NCI-H2107 treated with DMSO at 0.1 percent for 48 hours (cell line): ENCODE results near the gene CIB2.
A peak's percentile ranks its signal among the peaks of the same experiment; 100 is the strongest.

Experiments used
- DNase-seq: peaks from one replicate; lab custom pipeline; 2025; ENCODE audit not compliant: unreplicated experiment; lab: John Stamatoyannopoulos, UW

The CIB2 gene

DNA sequence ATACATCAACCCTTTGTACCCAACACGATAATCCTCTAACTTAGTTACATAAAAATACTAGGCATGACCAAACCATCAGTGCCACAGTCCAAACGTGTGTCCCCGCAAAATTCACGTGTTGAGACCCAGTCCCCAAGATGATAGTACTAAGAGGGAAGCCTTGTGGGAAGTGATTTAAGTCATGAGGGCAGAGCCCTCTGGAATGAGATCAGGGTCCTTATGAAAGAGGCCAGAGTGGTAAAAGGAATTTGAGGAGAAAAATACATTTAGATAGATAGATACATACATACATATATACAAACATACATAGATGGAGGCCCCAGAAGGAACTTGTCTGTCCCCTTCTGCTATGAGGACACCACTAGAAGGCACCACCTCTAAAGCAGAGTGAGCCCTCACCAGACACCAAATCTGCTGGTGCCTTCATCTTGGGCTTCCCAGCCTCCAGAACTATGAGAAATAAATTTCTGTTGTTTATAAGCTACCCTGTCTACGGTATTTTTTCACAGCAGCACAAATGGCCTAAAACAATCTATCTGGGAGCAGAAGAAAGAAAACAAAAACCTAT lies 61.7 kb downstream of the CIB2 start:
- no peak for DNase-seq

DNA sequence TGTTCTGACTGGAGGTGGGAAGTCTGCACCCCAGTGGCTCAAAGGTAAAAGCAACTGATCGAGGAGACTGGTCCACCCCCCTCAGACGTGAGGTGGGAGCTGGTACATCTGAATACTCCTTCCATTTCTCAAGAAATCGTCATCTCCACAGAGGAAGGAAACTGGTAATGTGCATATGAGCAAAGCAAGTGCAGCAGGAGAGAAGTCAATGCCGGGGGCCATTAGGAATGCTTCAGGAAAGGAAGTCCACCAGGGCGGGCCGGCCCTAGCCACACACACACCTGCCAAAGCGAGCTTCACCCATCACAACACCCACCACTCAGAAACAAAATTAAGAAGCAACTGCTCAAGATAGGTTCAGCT lies 62.2 kb downstream of the CIB2 start:
- DNase-seq, result no peak

DNA sequence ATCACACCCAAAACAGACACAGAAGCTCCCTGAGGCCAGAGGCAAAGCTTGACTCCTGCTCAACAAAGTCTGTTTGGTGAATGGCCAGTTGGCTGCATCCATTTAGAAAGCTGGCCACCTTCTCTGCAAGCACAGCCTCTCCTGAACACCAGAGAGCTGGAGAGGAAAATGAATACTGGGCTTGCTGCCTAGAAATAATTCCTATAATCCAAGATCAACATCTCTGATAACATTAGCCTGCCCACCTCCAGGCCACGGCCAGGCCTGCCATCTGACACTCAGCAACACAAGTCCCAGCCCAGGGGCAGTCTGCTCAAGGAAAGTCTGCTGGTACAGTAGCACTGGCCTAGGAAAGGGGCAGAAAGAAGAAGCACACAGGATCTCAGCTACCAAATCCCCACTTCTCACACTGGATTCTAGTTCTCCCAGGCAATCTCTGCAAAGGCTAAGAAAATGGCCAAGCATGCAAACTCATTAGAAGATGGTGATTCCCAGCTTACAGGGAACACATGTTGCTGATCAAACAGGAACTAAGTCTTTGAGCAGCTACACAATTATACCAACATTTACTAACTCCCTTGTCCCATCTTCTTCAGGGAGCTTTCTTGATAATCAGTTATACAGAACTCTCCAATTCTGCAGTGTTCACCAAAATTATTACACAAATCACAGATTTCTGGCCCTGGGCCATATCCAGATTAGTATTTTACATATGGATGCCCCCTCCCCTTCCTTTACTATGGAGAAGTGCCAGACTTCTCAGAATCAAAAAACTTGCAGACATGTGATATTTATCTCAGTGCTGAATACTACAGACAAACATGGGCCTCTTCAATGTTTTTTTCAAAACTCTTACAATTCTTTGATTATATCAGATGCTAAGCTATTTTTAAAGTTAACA lies 63.7 kb downstream of the CIB2 start:
- no peak for DNase-seq

DNA sequence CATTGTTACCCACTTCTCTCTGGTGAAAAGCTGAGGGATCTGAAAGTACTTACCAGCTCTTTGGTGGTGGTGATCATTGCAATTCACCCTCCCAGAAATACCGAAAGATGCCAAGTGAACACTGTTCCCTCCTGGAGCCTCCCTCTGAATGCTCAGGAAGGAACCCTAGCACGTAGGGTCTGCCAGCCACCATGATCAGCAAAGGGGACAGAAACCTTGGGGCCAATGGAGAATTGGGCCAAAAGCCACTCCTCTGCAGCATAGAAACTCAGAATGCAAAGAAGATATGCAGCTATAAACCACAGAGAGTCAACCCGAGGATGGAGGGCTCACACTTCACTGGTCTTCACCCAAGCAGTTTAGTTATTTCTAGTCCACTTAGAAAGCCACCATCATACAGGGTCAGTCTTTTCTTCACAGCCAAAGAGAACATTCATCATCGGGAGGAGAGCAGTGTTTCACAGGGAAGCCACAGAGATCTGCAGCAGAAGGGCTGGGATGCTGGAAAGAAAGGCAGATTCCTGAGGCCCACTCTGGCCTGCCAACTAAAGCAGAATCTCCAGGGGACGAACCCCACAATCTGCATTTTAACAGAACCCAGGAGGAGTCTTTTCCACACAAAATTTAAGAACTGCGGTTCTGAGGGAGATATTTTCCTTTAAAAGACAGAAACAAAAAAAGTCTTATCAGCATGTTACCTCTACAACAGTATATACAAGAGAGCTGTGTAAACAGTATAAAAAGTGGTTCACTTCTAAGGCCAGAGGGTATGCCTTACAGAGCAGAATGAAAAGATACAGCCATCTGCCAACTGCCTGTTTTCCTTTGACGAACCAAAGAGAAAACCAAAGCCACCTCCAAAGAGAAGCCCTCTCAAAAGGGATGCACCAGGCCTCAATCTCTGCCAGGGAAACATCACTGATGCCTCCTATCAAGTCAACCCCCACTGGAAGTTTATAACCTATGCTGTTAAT lies 65.0 kb downstream of the CIB2 start:
- no peak for DNase-seq

DNA sequence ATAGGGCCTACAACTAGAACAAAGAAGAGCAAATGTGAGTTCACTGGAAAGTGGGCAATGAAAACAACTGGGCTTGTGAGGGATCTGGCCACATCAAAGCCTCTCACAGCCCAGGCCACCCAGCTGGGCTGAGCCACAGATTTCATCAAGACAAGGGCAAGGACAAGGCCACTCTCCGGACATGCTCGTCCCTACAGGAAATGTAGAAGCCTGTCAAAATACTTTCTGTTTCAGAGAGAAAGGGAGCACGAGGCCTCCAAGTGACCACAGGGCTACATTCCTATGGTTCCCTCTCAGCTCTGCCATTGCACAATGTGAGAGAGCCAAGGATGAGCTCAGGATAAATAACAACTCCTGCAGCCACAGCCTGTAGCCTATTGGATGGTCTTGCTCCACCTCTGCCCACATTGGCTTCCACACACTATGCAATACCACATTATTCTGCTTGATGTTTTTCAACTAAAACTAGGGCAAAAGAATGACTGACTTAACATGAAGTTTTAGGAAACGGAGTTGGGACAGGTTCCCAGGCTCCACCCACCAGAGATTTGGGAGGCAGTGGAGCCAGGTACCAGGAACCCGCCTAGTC lies 65.9 kb downstream of the CIB2 start:
- DNase-seq, result no peak

DNA sequence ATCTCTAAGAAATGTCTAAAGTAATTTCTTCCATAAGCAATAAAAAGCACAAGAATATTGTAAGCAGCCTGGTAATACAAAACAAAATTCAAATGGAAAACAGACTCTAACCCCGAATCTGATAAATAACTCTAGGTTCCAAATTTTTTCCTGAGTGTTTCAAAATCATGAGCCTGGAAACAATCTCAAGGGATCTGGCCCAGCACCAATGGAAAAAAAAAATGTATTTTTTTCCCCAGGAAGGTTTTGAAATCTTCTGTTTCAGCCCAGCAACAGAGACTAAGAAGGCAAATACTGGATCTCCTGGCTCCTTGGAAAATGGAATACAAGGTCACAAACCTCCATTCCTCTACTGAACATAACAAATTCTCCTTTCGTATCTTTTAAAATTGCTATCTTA lies 66.7 kb downstream of the CIB2 start:
- DNase-seq, result no peak

DNA sequence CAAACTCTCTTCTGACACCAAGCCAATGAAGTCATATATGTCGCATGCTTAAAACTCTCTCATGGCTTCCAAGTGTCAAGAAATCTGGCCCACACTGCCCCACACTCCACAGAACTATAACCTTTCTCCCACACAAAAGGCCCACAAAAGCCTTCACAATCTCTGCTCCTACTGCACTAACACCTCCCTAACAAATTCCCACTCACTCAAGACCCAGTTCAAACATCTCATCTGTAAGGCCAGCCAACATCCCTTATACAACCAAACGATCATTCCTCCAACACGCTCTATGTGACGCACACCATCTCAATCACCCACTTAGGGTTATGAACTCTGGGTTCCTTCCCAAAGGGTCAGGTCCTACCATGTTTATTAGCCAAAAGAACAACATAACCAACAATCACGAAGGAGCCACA lies 67.3 kb downstream of the CIB2 start:
- no peak for DNase-seq

DNA sequence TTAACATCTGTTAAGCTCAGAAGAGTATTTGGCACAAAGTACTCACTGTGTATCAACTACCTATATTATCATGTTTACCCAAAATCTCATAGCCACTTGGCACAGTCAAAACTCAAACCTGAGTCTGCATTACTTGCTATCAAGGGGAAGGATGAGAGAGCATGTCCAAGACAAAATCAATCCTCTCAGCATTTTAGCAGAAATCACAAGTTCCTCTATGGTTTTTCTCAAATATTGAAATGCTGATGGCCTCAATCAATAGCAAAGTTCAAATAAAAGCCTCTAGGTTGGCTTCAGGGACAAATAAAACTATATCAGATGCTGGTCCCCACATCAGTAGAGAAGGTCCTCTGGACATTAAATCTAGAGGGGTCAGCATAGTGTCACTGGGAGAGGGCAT lies 68.0 kb downstream of the CIB2 start:
- no peak for DNase-seq

DNA sequence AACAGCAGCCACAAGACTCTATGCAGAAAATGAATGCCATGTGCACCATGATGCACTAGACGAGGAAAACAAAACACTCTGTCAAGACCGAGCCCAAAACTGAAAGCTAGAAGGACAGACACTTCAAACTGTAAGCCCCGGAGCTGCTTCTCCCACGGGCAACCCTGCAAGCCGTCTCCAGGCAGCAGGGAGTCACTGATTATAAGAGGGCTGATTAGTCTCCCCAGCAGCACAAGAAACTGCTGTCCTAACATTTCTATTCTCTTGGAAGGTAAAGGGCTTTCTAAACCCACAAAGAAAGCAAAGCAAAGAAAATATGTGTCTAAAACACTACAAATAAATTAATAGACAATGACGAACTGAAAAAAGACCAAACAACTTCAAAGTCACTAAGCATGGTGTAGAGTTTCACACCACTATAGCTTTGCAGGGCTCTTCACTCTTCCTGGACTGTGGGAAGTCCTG lies 69.2 kb downstream of the CIB2 start:
- DNase-seq, result peak; percentile 55

DNA sequence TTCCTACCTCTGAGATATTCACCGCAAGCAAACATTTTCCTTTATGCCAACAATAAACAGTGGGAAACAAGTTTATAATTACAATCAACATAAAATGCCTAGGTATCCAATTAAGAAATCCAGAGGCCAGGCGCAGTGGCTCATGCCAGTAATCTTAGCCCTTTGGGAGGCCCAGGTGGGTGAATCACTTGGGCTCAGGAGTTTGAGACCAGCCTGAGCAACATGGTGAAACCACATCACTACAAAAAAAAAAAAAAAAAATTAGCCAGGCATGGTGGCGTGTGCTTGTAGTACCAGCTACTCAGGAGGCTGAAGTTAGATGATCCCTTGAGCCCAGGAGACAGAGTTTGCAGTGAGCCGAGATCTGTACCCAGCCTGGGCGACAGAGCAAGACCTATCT lies 71.0 kb downstream of the CIB2 start:
- no peak for DNase-seq

DNA sequence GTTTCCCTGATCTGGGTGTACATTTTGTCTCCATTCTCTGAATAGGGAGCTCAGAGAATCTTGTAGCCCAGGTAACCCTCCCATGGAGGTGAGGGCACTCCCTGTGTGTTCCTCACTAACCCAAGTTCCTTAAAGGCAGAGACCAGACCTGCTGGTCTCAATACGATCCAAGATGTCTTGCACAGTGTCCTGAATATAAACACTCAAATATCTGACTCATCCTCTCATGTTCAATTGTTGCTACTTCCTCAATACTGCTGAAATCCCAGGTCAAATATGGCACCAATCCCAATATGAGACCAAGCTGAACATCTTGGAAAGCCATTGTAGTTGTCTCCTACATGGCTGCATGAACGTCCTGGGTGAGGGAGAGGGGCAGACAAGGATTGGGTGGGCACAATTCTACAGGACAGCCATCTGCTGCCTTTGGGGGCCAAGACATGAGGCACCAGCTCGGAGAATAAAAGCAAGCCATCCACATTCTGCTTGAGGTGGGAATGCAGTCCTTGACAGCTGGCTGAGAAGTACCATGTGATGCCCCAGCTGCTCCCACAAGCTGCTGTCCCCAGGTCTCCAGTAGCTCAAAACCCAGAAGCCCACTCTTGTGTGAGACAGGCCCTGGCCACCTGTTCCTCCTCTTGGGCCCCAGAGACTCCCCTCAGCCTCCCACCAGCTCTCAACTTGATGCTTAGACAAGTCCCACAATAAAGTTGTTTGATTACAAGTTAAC lies 72.0 kb downstream of the CIB2 start:
- no peak for DNase-seq

DNA sequence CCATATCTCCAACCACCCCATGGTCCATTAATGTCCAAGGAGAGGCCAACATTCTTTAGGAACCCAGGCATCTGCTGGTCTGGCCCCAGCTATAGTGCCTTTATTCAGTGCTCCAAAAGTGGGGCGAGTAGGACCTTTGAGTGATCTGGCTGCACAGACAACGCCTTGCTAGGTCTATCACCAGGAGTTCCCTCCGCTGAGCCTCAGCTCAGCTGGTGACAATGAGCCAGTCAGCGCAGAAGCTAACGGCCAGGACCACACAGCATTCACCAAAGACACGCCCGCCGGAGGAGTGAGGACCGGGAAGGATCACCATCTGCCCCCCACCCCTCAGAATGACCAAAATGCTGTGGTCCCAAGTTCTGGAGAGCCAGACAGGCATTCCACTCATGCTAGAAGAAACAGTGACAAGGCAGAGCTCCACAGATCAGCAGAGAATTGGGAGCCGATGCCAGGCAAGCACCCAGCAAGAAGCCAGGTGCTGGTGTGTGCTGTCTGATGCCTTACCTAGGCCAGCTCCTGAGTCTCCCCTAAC lies 72.8 kb downstream of the CIB2 start:
- DNase-seq, result no peak

DNA sequence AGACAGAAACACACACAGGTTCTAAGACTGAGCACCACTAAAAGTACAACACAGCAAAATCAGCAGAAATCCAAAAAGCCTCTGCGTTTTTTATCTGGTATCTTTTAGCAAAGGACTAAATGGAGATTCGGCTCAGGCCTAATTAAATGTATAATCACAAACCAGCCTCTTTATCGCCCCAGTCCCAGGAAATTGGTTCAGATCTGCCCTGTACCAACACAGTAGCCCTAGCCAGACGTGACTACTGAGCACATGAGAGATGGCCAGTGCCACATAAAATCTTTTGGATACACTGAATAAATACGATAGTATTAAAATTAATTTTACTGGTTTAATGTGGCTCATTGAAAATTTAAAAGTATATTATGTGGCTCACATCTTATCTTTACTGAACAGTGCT lies 73.4 kb downstream of the CIB2 start:
- no peak for DNase-seq

DNA sequence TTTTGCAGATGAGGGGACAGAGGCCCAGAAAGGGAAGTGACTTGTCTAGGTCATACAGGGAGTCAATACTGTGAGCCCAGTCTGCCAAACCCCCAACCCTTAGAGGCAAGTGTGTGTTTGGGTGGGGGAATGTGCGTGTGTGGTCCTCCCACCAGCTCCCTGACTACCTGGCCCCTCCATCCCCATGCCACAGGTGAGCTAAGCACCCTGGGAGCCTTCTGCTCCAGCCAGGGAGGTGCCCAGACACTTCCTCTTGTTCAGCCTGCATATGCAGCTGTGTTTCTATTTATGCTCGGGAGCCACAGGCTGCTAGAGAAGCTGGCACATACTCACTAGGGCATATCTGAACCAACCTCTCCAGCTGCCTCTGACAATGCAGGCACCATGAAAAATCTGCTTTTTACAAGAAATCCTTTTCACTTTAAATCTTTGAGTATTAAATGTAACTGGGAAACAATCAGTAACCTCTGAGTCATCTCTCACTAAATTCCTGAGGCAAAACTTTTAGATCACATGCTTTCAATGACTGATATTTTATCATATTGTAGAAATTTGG lies 74.5 kb downstream of the CIB2 start:
- DNase-seq, result peak; percentile 28

DNA sequence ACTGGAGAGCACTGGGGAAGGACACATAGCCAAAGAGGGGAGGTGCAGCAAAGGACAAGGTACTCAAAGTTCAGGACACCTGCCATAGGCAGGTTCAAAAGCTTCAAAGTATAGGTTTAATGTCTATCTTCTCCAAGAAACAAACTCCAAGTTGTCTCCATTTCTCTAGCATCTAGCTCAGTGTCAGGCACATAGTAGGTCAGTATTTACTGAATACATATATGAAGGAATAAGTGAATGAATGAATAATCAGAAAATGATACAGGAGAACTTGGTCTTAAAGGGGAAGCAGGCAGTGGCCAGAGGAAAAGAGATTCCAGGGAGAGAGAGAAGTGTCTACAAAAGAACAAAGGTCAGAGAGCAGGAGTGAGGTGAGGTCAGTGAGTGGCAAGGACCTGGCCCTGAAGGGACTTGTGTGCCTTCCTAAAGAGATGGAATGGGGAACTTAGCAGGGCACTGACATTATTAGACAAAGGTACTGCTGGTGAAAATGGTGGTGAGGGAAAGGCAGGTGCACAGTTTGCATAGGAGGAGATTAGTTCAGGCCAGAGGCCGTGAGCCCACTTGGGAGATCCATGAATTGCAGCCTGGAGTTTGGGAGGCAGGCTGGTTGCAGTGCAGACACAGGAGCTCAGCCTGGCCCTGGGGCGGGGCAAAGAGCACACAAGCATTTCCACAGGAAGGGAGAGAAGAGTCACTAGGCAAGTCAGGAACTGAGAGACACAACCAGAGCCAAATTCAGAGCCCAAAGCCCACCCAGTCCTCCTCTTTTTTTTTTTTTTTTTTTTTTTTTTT lies 75.1 kb downstream of the CIB2 start:
- DNase-seq, result no peak

DNA sequence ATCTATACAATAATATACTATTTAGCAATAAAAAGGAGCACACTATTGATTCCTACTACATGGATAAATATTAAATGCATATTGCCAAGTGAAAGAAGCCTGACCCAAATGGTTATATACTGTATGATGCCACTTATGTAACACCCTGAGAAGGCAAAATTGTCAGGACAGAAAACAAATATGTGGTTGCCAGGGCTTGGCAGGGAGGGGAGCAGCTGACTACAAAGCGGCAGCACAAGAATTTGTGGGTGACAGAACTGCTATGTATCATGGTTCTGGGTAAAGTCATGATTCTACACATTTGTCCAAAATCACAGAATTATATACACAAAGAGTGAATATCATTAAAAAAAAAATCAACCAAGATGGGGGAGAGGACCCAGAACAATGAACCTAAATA lies 76.3 kb downstream of the CIB2 start:
- DNase-seq, result no peak
